Cardiac muscle cell (in vitro differentiated cells and primary cell): ENCODE measurements around the gene TAAR2. TPM values are rescaled to one million over a fixed set of nuclear protein-coding genes. Genes with fewer than 3 reads are reported as not detected.

Experiments
- DNase-seq, 2 donors: peaks; one replicate each; pipeline versions ENCODE4 v3.0.0 to v3.0.0-alpha.2; 2010 to 2017; ENCODE audit warnings: low read depth in 1 of 2, low spot score in 1 of 2
- H3K27ac ChIP-seq: fragments of 200-600 bp; sonication (generic); 2 replicates; pipeline ENCODE4 v1.5.1; 2016
- H3K27me3 ChIP-seq: fragments of 200-600 bp; sonication (generic); 2 replicates; pipeline ENCODE4 v1.6.0; 2016; ENCODE audit warnings: control low read depth
- H3K36me3 ChIP-seq: fragments of 200-600 bp; sonication (generic); 2 replicates; pipeline ENCODE4 v1.5.1; 2016; ENCODE audit warnings: control low read depth
- H3K4me1 ChIP-seq: fragments of 200-600 bp; sonication (generic); 2 replicates; pipeline ENCODE4 v1.8.1; 2017; ENCODE audit warnings: low read depth, mild to moderate bottlenecking, mixed run types
- H3K4me3 ChIP-seq: fragments of 200-600 bp; sonication (generic); 2 replicates; pipeline ENCODE4 v1.5.1; 2016; ENCODE audit warnings: mild to moderate bottlenecking
- H3K9me3 ChIP-seq: fragments of 200-600 bp; sonication (generic); 2 replicates; pipeline ENCODE4 v1.5.1; 2017; ENCODE audit warnings: low read depth, mild to moderate bottlenecking, control low read depth
- CTCF ChIP-seq: IDR thresholded peaks from 2 replicates; pipeline ENCODE4 v1.5.1; 2012; ENCODE audit warnings: low read depth, mild to moderate bottlenecking, low read length
- polyA plus RNA-seq: library from polyadenylated mRNA; unstranded; fragments of >200 nt; fragmentation: Nextera tagmentation; extraction: Ambion mirVana; gene quantifications from 2 replicates; pipeline ENCODE4 v1.2.1, GENCODE V29; 2016
- total RNA-seq: library from RNA; depleted of rRNA; stranded (reverse); fragments of >200 nt; gene quantifications from 2 replicates; pipeline ENCODE4 v1.2.3, GENCODE V29; 2016

TAAR2 gene
- total and polyA plus RNA-seq, 2 experiments from 2014 or later: not detected

- no peak overlapping the region for H3K4me3 ChIP-seq
- DNase-seq: no peak
- no peak overlapping the region for H3K27ac ChIP-seq
- no peaks in the 10 kb centered on the region for H3K27me3 ChIP-seq
- no peaks in the 10 kb centered on the region for H3K36me3 ChIP-seq
- no peak for TF ChIP-seq CTCF
- H3K4me1 ChIP-seq: no peaks in the 10 kb centered on the region
- H3K9me3 ChIP-seq: no peaks in the 10 kb centered on the region
Observed at GRCh38 chr6:132571774-132572173, 52.3 kb downstream of the TAAR2 start.

- H3K4me3 ChIP-seq: no peak within 1 kb of the TSS
- no peak for DNase-seq
- no peaks in the 10 kb centered on the region for H3K36me3 ChIP-seq
- H3K27ac ChIP-seq: no peak within 1 kb of the TSS
- no peaks in the 10 kb centered on the region for H3K4me1 ChIP-seq
- no peaks in the 10 kb centered on the region for H3K27me3 ChIP-seq
- H3K9me3 ChIP-seq: no peaks in the 10 kb centered on the region
- TF ChIP-seq CTCF: no peak
Observed at GRCh38 chr6:132570221-132570777, 53.8 kb downstream of the TAAR2 start, which contains the start of gene TAAR6. Gene TAAR6, plus strand, starts transcription at chr6:132570322. Its CDS starts 0 bp downstream, at chr6:132570322.

GRCh38 chr6:132569170-132569569 lies 54.9 kb downstream of the TAAR2 start:
- H3K36me3 ChIP-seq: no peaks in the 10 kb centered on the region
- DNase-seq: no peak
- no peak overlapping the region for H3K27ac ChIP-seq
- no peaks in the 10 kb centered on the region for H3K27me3 ChIP-seq
- H3K9me3 ChIP-seq: no peaks in the 10 kb centered on the region
- no peak overlapping the region for H3K4me3 ChIP-seq
- TF ChIP-seq CTCF: no peak
- H3K4me1 ChIP-seq: no peaks in the 10 kb centered on the region

- no peak overlapping the region for H3K27ac ChIP-seq
- no peaks in the 10 kb centered on the region for H3K36me3 ChIP-seq
- H3K4me1 ChIP-seq: no peaks in the 10 kb centered on the region
- no peak for DNase-seq
- H3K4me3 ChIP-seq: no peak overlapping the region
- no peaks in the 10 kb centered on the region for H3K27me3 ChIP-seq
- no peaks in the 10 kb centered on the region for H3K9me3 ChIP-seq
- no peak for TF ChIP-seq CTCF
Observed at GRCh38 chr6:132568611-132569010, 55.5 kb downstream of the TAAR2 start.

- H3K4me1 ChIP-seq: no peaks in the 10 kb centered on the region
- H3K9me3 ChIP-seq: no peaks in the 10 kb centered on the region
- H3K27ac ChIP-seq: no peak overlapping the region
- no peaks in the 10 kb centered on the region for H3K36me3 ChIP-seq
- H3K27me3 ChIP-seq: no peaks in the 10 kb centered on the region
- no peak for DNase-seq
- no peak overlapping the region for H3K4me3 ChIP-seq
- no peak for TF ChIP-seq CTCF
Observed at GRCh38 chr6:132567566-132567965, 56.5 kb downstream of the TAAR2 start.

Other genes with a start within 250 kb of the TAAR2 start
- gene MOXD1, start 222.8 kb downstream of the TAAR2 start, total RNA-seq: 19.0 and 30.6 TPM in 2 replicates
- gene MOXD1, start 222.8 kb downstream of the TAAR2 start, polyA plus RNA-seq: 20.8 and 47.4 TPM in 2 replicates
- 25.3 and 37.2 TPM in 2 replicates for gene STX7, start 111.2 kb downstream of the TAAR2 start, total RNA-seq
- 28.6 and 44.9 TPM in 2 replicates for gene STX7, start 111.2 kb downstream of the TAAR2 start, polyA plus RNA-seq
- gene TAAR9, start 86.0 kb downstream of the TAAR2 start, total RNA-seq: not detected in 2 replicates
- not detected in 2 replicates for gene TAAR9, start 86.0 kb downstream of the TAAR2 start, polyA plus RNA-seq
- not detected in 2 replicates for gene TAAR8, start 71.6 kb downstream of the TAAR2 start, total RNA-seq
- gene TAAR8, start 71.6 kb downstream of the TAAR2 start, polyA plus RNA-seq: not detected in 2 replicates
- not detected in 2 replicates for gene TAAR6, start 54.0 kb downstream of the TAAR2 start, total RNA-seq
- gene TAAR6, start 54.0 kb downstream of the TAAR2 start, polyA plus RNA-seq: not detected in 2 replicates
- not detected in 2 replicates for gene TAAR5, start 34.5 kb downstream of the TAAR2 start, total RNA-seq
- gene TAAR5, start 34.5 kb downstream of the TAAR2 start, polyA plus RNA-seq: not detected in 2 replicates
- gene TAAR1, start 34.9 kb upstream of the TAAR2 start, total RNA-seq: not detected in 2 replicates
- gene TAAR1, start 34.9 kb upstream of the TAAR2 start, polyA plus RNA-seq: not detected in 2 replicates
- gene VNN1, start 89.8 kb upstream of the TAAR2 start, total RNA-seq: not detected in 2 replicates
- gene VNN1, start 89.8 kb upstream of the TAAR2 start, polyA plus RNA-seq: not detected in 2 replicates
- not detected in 2 replicates for gene VNN2, start 133.6 kb upstream of the TAAR2 start, total RNA-seq
- gene VNN2, start 133.6 kb upstream of the TAAR2 start, polyA plus RNA-seq: not detected in 2 replicates
- gene SLC18B1, start 174.4 kb upstream of the TAAR2 start, total RNA-seq: 9.3 and 12.6 TPM in 2 replicates
- 18.7 and 24.8 TPM in 2 replicates for gene SLC18B1, start 174.4 kb upstream of the TAAR2 start, polyA plus RNA-seq
- gene RPS12, start 190.3 kb upstream of the TAAR2 start, total RNA-seq: 579 and 830 TPM in 2 replicates
- 348 and 386 TPM in 2 replicates for gene RPS12, start 190.3 kb upstream of the TAAR2 start, polyA plus RNA-seq